Gastroesophageal sphincter (tissue), 3 donors: ENCODE data around the gene INPP4B.

ENCODE experiments used
- CTCF ChIP-seq, 4 experiments: fragments of 200-600 bp in 2 of 4; fragments of 450-650 bp in 2 of 4; sonication (generic) in 1 of 4; IDR thresholded peaks; one replicate each; pipeline ENCODE4 v1.5.1; 2017 to 2019; ENCODE audit warnings: antibody characterized with exemption in 4 of 4, mild to moderate bottlenecking in 2 of 4, moderate library complexity in 2 of 4
- EP300 ChIP-seq: sonication (generic); formaldehyde crosslinking; IDR thresholded peaks from one replicate; pipeline ENCODE4 v1.6.1; 2017; ENCODE audit warnings: antibody characterized with exemption, mild to moderate bottlenecking
- POLR2A ChIP-seq, 2 donors: fragments of 450-650 bp; IDR thresholded peaks; one replicate each; pipeline ENCODE4 v1.6.1; 2017; ENCODE audit warnings: antibody characterized with exemption in 2 of 2, mild to moderate bottlenecking in 2 of 2, moderate library complexity in 1 of 2
- POLR2AphosphoS5 ChIP-seq: sonication (generic); formaldehyde crosslinking; IDR thresholded peaks from one replicate; pipeline ENCODE4 v1.6.1; 2017; ENCODE audit warnings: antibody characterized with exemption

- no peak for TF ChIP-seq CTCF (IDR thresholded peaks at IDR 0.05)
- TF ChIP-seq POLR2A (IDR thresholded peaks at IDR 0.05): no peak
- TF ChIP-seq EP300: no peak
- no peak for TF ChIP-seq POLR2AphosphoS5
Measured at GRCh38 chr4:142811034-142811433, 35.1 kb downstream of the INPP4B start.
